HG03439 (cell line): ENCODE measurements around the gene RPL35.
"Not testable (repeated sequence)": the region's sequence is repeated elsewhere in the genome, so short reads cannot be mapped to it uniquely, and the experiment has no call there.

Experiments
- ATAC-seq: cut with Tn5 transposase; IDR thresholded peaks from one replicate; pipeline ENCODE4 v1.9.1; 2021; ENCODE audit warnings: mild to moderate bottlenecking, moderate library complexity; ENCODE audit not compliant: unreplicated experiment

RPL35 gene

GRCh38 chr9:124852829-124853531, 8.8 kb downstream of the RPL35 start, which contains the start of gene WDR38:
TSS of gene WDR38 (plus strand) at chr9:124853460. CDS start at chr9:124853532, 72 bp downstream.
- ATAC-seq = peak; percentile 60

DNA sequence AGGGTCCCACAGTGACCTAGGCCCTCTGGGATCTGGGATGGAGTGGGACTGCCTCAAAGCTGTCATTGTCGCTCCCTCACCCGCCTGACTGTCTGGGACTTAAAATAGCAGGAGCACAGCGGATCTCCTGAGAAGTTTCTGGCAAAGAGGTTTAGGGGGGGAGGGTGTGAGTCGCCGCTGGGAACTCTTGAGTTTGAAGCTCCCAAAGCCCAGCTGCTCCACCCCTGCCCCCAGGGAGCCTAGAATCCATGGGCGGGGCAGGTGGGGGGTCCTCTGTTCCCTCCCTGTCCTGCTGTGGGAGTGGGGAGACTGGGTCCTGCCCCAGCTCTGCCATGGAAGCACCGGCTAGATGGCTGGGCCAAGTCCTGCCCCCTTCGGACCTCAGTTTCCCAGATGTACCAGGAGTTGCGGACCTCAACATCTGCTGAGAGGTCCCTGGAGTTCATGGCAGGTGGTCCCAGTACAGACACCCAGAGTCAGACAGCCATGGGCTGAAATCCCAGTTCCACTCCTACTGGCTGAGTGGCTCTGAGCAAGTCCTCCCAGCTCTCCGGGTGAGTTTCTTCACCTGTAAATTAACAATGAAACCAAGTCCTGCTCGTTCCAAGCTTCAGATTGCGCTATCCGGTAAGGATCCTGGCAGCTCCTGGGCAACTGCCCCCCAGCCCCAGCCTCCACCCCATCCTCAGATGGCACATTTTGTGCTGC, 9.5 kb downstream of the RPL35 start:
- no peak for ATAC-seq

GRCh38 chr9:124849801-124850200, 12.0 kb downstream of the RPL35 start:
- ATAC-seq = no peak

DNA sequence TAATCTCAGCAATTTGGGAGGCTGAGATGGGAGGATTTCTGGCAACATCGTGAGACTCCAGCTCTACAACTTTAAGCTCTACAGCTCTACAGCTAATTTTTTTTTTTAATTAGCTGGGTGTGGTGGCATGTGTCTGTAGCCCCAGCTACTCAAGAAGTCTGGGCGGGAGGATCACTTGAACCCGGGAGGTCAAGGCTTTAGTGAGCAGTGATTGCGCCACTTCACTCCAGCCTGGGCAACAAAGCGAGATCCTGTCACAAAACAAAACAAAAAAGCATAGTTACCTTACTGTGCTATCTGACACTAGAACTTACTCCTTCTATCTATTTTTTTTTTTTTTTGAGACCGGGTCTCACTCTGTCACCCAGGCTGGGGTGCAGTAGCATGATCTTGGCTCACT, 14.8 kb downstream of the RPL35 start:
- ATAC-seq = no peak

DNA sequence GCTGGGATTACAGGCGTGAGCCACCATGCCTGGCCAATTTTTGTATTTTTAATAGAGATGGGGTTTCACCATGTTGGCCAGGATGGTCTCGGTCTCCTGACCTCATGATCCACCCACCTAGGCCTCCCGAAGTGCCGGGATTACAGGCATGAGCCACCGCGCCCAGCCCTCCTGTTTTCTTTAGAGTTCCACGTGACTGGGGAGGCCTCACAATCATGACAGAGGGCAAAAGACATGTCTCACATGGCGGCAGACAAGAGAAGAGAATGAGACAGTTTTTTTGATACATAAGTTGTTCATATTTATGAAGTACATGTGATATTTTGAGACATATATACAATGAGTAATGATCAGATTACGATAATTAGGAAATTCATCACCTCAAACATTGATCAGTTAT, 15.3 kb downstream of the RPL35 start:
- ATAC-seq = not testable (repeated sequence)

- no peak for ATAC-seq
Measured at GRCh38 chr9:124844291-124844690, 17.5 kb downstream of the RPL35 start.

GRCh38 chr9:124843456-124844034, 18.2 kb downstream of the RPL35 start:
- no peak for ATAC-seq

- ATAC-seq = no peak
Measured at GRCh38 chr9:124841075-124841821, 20.5 kb downstream of the RPL35 start.

GRCh38 chr9:124840300-124840833, 21.4 kb downstream of the RPL35 start:
- no peak for ATAC-seq

- no peak for ATAC-seq
Measured at GRCh38 chr9:124839612-124840299, 22.0 kb downstream of the RPL35 start.

- ATAC-seq = not testable (repeated sequence)
Measured at GRCh38 chr9:124838567-124839275, 23.0 kb downstream of the RPL35 start.

- ATAC-seq = not testable (repeated sequence)
Measured at GRCh38 chr9:124838132-124838531, 23.6 kb downstream of the RPL35 start.

- ATAC-seq = no peak
Measured at GRCh38 chr9:124835026-124835557, 26.7 kb downstream of the RPL35 start.

DNA sequence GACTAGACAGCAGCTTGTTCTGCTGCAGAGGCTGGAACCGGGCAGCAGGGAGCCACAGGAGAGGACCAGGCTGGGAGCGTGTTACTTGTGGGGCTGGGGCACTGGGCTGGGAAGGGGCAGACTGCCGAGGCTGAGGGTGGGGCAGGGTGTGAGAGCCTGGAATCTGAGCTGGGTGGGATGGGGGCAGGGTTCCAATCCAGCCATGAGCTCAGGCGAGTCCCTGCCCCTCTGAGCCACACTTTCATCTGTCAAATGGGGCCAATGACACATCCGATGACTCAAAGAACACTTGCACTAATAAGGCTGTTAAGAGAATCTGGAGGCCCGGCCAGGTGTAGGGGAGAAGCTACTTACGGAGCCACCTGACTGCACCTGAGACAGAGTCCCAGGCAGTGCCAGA, 27.2 kb downstream of the RPL35 start:
- no peak for ATAC-seq

- ATAC-seq = no peak
Measured at GRCh38 chr9:124831642-124832364, 30.0 kb downstream of the RPL35 start.

DNA sequence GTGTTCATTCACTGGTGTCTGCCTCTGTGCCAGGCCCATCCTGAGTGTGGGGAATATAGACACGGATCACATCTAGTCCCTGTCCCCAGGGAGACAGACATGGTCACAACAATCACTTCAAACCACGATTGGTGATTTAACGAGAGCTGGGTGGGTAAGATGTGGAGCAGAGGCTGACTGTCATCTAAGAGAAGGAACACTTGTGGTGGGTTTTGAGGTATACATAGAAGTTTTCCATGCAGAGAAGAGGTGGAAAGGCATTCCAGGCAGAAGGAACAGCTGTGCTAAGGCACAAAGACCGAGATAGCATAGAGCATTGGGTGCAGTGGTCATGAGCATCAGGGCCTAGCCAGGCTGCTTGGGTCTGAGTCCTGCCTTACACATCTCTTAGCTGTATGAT, 31.2 kb downstream of the RPL35 start:
- no peak for ATAC-seq

- ATAC-seq = no peak
Measured at GRCh38 chr9:124829334-124829669, 32.5 kb downstream of the RPL35 start.

DNA sequence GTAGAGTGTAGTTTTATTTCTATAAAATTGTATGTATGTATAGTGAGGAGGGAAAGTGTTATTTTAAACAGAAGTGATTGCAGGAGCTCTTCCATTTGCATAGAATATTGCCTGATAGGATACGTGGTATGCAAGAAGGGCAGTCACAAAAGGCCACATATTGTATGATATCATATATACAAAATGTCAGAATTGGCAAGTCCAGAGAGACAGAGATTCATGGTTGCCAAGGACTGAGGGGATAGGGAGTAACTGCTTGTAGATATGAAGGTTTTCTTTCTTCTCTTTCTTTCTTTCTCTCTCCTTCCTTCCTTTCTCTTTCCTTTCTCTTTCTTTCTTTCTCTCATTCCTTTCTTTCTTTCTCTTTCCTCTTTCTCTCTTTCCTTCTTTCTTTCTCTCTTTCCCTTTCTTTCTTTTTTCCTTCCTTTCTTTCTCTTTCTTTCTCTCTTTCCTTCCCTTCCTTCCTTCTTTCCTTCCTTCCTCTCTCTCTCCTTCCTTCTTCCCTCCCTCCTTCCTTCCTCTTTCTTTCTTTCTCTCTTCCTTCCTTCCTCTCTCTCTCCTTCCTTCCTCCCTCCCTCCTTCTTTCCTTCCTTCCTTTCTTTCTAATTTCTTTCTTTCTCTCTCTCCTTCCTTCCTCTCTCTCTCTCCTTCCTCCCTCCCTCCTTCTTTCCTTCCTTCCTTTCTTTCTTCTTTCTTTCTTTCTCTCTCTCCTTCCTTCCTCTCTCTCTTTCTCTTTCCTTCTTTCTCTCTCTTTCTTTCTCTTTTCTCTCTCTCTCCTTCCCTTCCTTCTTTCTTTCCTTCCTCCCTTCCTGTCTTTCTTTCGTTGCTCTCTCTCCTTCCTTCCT, 33.0 kb downstream of the RPL35 start:
- no peak for ATAC-seq
